HG03520 (cell line): Measurements from ENCODE around the gene TP53BP2.
A peak's percentile ranks its signal among the peaks of the same experiment; 100 is the strongest.

Experiments used
- ATAC-seq: cut with Tn5 transposase; IDR thresholded peaks from one replicate; pipeline ENCODE4 v1.9.1; 2021; ENCODE audit warnings: mild to moderate bottlenecking, moderate library complexity; ENCODE audit not compliant: unreplicated experiment

TP53BP2 gene

GRCh38 chr1:223802032-223802431 lies 43.7 kb downstream of the TP53BP2 start:
- no peak for ATAC-seq

GRCh38 chr1:223796210-223796609 lies 49.5 kb downstream of the TP53BP2 start:
- no peak for ATAC-seq

- no peak for ATAC-seq
These were observed 51.4 kb downstream of the TP53BP2 start for GRCh38 chr1:223794136-223794880.

- no peak for ATAC-seq
These were observed 52.0 kb downstream of the TP53BP2 start for GRCh38 chr1:223793716-223794115.

GRCh38 chr1:223792046-223792445 lies 53.7 kb downstream of the TP53BP2 start:
- ATAC-seq = no peak

GRCh38 chr1:223788746-223789415 lies 56.9 kb downstream of the TP53BP2 start:
- ATAC-seq = no peak

- no peak for ATAC-seq
These were observed 59.9 kb downstream of the TP53BP2 start for GRCh38 chr1:223785808-223786207.

- no peak for ATAC-seq
These were observed 61.2 kb downstream of the TP53BP2 start for GRCh38 chr1:223784541-223784940.

GRCh38 chr1:223783676-223784075 lies 62.1 kb downstream of the TP53BP2 start:
- ATAC-seq = no peak

GRCh38 chr1:223780949-223781348 lies 64.8 kb downstream of the TP53BP2 start:
- ATAC-seq = no peak

GRCh38 chr1:223780318-223780717 lies 65.4 kb downstream of the TP53BP2 start:
- ATAC-seq = no peak

- ATAC-seq = no peak
These were observed 68.8 kb downstream of the TP53BP2 start for GRCh38 chr1:223776826-223777454.

- ATAC-seq = no peak
These were observed 69.5 kb downstream of the TP53BP2 start for GRCh38 chr1:223776075-223776814.

GRCh38 chr1:223775711-223776074 lies 70.1 kb downstream of the TP53BP2 start:
- no peak for ATAC-seq

GRCh38 chr1:223775054-223775453 lies 70.7 kb downstream of the TP53BP2 start:
- no peak for ATAC-seq

- ATAC-seq = no peak
These were observed 71.5 kb downstream of the TP53BP2 start for GRCh38 chr1:223774134-223774814.

- ATAC-seq = no peak
These were observed 73.0 kb downstream of the TP53BP2 start for GRCh38 chr1:223772771-223773160.

- no peak for ATAC-seq
These were observed 73.7 kb downstream of the TP53BP2 start for GRCh38 chr1:223771814-223772770.

GRCh38 chr1:223771469-223771813 lies 74.3 kb downstream of the TP53BP2 start:
- ATAC-seq = peak; percentile 63
